ENCODE data around the gene ANKLE2. TPM values are rescaled to one million over a fixed set of nuclear protein-coding genes. Genes with fewer than 3 reads are reported as not detected.

ANKLE2 gene
- total and polyA plus RNA-seq, 4 donors, result 8.4 to 24.1 (median 15.4) TPM

GRCh38 chr12:132700212-132700822 is 61.3 kb downstream of the ANKLE2 start:
- peaks cover 0 to 29% (median 14%) of the 10 kb centered on the region in 4 donors for H3K4me1 ChIP-seq (ENCODE audit: control insufficient read depth in 4 of 4, insufficient read depth in 4 of 4, low read length in 3 of 4)
- TF ChIP-seq EGR1 (IDR thresholded peaks at IDR 0.05; ENCODE audit: low read depth in 2 of 2) (no peak), HNF4A (conservative IDR thresholded peaks at IDR 0.05) (peak in 1 of 2 donors; percentile 18)
- no peak for DNase-seq (ENCODE audit: low spot score)
- H3K9me3 ChIP-seq (ENCODE audit: control insufficient read depth in 4 of 4, low read length in 3 of 4), result no peaks in the 10 kb centered on the region
- no peaks in the 10 kb centered on the region for H3K27me3 ChIP-seq (ENCODE audit: control insufficient read depth in 4 of 4, insufficient read depth in 4 of 4, low read length in 3 of 4)
- WGBS, result 86% methylated on average over 10 of the region's 10 CpGs
- H3K9ac ChIP-seq (ENCODE audit: low read depth in 1 of 2, low read length in 2 of 2), result no peak overlapping the region
- H3K36me3 ChIP-seq (ENCODE audit: control insufficient read depth in 4 of 4, insufficient read depth in 3 of 4, low read depth in 1 of 4, low read length in 3 of 4), result peaks cover 16 to 39% (median 30%) of the 10 kb centered on the region in 4 donors
- H3K4me3 ChIP-seq (ENCODE audit: low read depth in 1 of 3, low read length in 3 of 3), result no peak overlapping the region
- H3K27ac ChIP-seq (ENCODE audit: low read depth in 1 of 2, low read length in 2 of 2), result peak overlapping the region in 1 of 2 donors; percentile 6

DNA sequence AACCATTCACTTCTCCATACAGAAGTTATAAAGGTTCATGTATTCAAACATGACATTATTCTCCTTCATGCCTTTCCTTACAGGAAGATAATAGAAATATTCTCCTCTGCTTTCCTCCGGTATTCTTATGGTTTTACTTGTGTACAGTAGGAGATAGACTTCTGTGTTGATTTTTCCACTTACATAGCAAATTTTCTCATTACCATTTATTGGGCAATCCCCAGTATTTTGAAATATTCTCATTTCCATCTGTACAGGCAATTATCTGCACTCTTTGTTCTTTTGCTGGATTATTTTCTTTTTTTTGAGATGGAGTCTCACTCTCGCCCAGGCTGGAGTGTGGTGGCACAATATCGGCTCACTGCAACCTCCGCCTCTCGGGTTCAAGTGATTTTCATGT is 63.3 kb downstream of the ANKLE2 start:
- no peaks in the 10 kb centered on the region for H3K27me3 ChIP-seq (ENCODE audit: control insufficient read depth in 4 of 4, insufficient read depth in 4 of 4, low read length in 3 of 4)
- H3K9me3 ChIP-seq (ENCODE audit: control insufficient read depth in 4 of 4, low read length in 3 of 4), result no peaks in the 10 kb centered on the region
- TF ChIP-seq FOXA1 (IDR thresholded peaks at IDR 0.05) (no peak), NR2F2 (IDR thresholded peaks at IDR 0.05) (no peak), FOXA2 (IDR thresholded peaks at IDR 0.05) (peak; percentile 18)
- H3K4me3 ChIP-seq (ENCODE audit: low read depth in 1 of 3, low read length in 3 of 3), result no peak overlapping the region
- peaks cover 0 to 36% (median 19%) of the 10 kb centered on the region in 4 donors for H3K4me1 ChIP-seq (ENCODE audit: control insufficient read depth in 4 of 4, insufficient read depth in 4 of 4, low read length in 3 of 4)
- WGBS, result 76% methylated on average over 5 of the region's 5 CpGs
- H3K9ac ChIP-seq (ENCODE audit: low read depth in 1 of 2, low read length in 2 of 2), result no peak overlapping the region
- DNase-seq (ENCODE audit: low spot score), result no peak
- H3K36me3 ChIP-seq (ENCODE audit: control insufficient read depth in 4 of 4, insufficient read depth in 3 of 4, low read depth in 1 of 4, low read length in 3 of 4), result peaks cover 11 to 32% (median 20%) of the 10 kb centered on the region in 4 donors
- H3K27ac ChIP-seq (ENCODE audit: low read depth in 1 of 2, low read length in 2 of 2), result no peak overlapping the region

DNA sequence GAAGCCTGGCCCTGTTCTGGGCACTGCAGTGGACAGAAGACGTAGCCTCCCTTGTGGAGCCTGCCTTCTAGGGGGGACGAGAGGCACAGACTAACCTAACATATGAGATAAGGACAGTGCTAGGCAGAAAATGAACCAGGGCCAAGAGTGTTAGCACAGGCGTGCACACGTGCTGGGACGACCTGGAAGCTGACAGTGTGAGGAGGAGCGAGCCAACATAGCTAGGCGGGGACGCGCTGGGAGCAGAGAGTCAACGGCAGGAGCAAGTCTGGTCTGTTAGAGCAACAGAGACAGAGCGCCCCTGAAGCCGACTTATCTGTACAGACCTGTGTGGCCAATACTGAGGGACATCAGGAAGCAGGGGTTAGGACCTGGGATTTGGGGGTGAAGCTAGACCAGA is 66.2 kb downstream of the ANKLE2 start:
- TF ChIP-seq MAX (IDR thresholded peaks at IDR 0.05), result peak; percentile 81
- peak; percentile 44 for TF ChIP-seq SP1 (IDR thresholded peaks at IDR 0.05)
- no peak for TF ChIP-seq EGR1 (IDR thresholded peaks at IDR 0.05; ENCODE audit: low read depth in 2 of 2)
- no peak for TF ChIP-seq FOXA2 (IDR thresholded peaks at IDR 0.05)
- TF ChIP-seq HNF4A (conservative IDR thresholded peaks at IDR 0.05), result peak; percentile 28 to 66
- no peak for TF ChIP-seq NR2F2 (IDR thresholded peaks at IDR 0.05)
- TF ChIP-seq ZBTB33 (IDR thresholded peaks at IDR 0.05), result no peak
- no peak for TF ChIP-seq TAF1 (conservative IDR thresholded peaks at IDR 0.05)
- peak; percentile 32 for TF ChIP-seq YY1 (IDR thresholded peaks at IDR 0.05)
- TF ChIP-seq RAD21 (IDR thresholded peaks at IDR 0.05), result peak in 1 of 2 donors; percentile 27
- peak; percentile 36 to 73 for TF ChIP-seq RXRA (IDR thresholded peaks at IDR 0.05)
- no peak for TF ChIP-seq HNF4G (IDR thresholded peaks at IDR 0.05)
- TF ChIP-seq REST (IDR thresholded peaks at IDR 0.05), result peak; percentile 13
- TF ChIP-seq, protein P1, sequence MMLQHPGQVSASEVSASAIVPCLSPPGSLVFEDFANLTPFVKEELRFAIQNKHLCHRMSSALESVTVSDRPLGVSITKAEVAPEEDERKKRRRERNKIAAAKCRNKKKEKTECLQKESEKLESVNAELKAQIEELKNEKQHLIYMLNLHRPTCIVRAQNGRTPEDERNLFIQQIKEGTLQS (IDR thresholded peaks at IDR 0.05), result no peak
- no peak for TF ChIP-seq JUND (IDR thresholded peaks at IDR 0.05)
- TF ChIP-seq, protein P2, sequence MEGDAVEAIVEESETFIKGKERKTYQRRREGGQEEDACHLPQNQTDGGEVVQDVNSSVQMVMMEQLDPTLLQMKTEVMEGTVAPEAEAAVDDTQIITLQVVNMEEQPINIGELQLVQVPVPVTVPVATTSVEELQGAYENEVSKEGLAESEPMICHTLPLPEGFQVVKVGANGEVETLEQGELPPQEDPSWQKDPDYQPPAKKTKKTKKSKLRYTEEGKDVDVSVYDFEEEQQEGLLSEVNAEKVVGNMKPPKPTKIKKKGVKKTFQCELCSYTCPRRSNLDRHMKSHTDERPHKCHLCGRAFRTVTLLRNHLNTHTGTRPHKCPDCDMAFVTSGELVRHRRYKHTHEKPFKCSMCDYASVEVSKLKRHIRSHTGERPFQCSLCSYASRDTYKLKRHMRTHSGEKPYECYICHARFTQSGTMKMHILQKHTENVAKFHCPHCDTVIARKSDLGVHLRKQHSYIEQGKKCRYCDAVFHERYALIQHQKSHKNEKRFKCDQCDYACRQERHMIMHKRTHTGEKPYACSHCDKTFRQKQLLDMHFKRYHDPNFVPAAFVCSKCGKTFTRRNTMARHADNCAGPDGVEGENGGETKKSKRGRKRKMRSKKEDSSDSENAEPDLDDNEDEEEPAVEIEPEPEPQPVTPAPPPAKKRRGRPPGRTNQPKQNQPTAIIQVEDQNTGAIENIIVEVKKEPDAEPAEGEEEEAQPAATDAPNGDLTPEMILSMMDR (IDR thresholded peaks at IDR 0.05; ENCODE audit: low read depth, low read length, missing input control), result no peak
- TF ChIP-seq FOXA1 (IDR thresholded peaks at IDR 0.05), result no peak
- peak in 1 of 2 donors; percentile 53 for TF ChIP-seq GABPA (IDR thresholded peaks at IDR 0.05 in 1 of 2, conservative IDR thresholded peaks at IDR 0.05 in 1 of 2)
- no peak for DNase-seq (ENCODE audit: low spot score)
- H3K9ac ChIP-seq (ENCODE audit: low read depth in 1 of 2, low read length in 2 of 2), result no peak overlapping the region
- peaks cover 6 to 22% (median 13%) of the 10 kb centered on the region in 4 donors for H3K36me3 ChIP-seq (ENCODE audit: control insufficient read depth in 4 of 4, insufficient read depth in 3 of 4, low read depth in 1 of 4, low read length in 3 of 4)
- WGBS, result 39% methylated on average over 12 of the region's 12 CpGs
- no peaks in the 10 kb centered on the region for H3K27me3 ChIP-seq (ENCODE audit: control insufficient read depth in 4 of 4, insufficient read depth in 4 of 4, low read length in 3 of 4)
- H3K4me3 ChIP-seq (ENCODE audit: low read depth in 1 of 3, low read length in 3 of 3), result no peak overlapping the region
- H3K4me1 ChIP-seq (ENCODE audit: control insufficient read depth in 4 of 4, insufficient read depth in 4 of 4, low read length in 3 of 4), result peaks cover 0 to 35% (median 19%) of the 10 kb centered on the region in 4 donors
- no peaks in the 10 kb centered on the region for H3K9me3 ChIP-seq (ENCODE audit: control insufficient read depth in 4 of 4, low read length in 3 of 4)
- H3K27ac ChIP-seq (ENCODE audit: low read depth in 1 of 2, low read length in 2 of 2), result peak overlapping the region; percentile 19 to 53
